Fibroblast of skin of scalp (primary cell): ENCODE results near the gene BACH2.

Source experiments
- DNase-seq: peaks from one replicate; pipeline ENCODE4 v3.0.0-alpha.2; 2013

Gene BACH2

GRCh38 chr6:90277302-90278011 is 19.2 kb downstream of the BACH2 start:
- no peak for DNase-seq

GRCh38 chr6:90274451-90275030 is 22.1 kb downstream of the BACH2 start:
- DNase-seq = no peak

GRCh38 chr6:90273863-90274262 is 22.8 kb downstream of the BACH2 start:
- no peak for DNase-seq

GRCh38 chr6:90272895-90273294 is 23.7 kb downstream of the BACH2 start:
- DNase-seq = no peak

- DNase-seq = no peak
Observed at GRCh38 chr6:90271831-90272230, 24.8 kb downstream of the BACH2 start.

GRCh38 chr6:90269334-90269733 is 27.3 kb downstream of the BACH2 start:
- no peak for DNase-seq

GRCh38 chr6:90268178-90268577 is 28.5 kb downstream of the BACH2 start:
- DNase-seq = no peak

GRCh38 chr6:90266905-90267621 is 29.6 kb downstream of the BACH2 start:
- no peak for DNase-seq

- DNase-seq = no peak
Observed at GRCh38 chr6:90264561-90264960, 32.1 kb downstream of the BACH2 start.

- peak; percentile 17 for DNase-seq
Observed at GRCh38 chr6:90263633-90264032, 33.0 kb downstream of the BACH2 start.

- no peak for DNase-seq
Observed at GRCh38 chr6:90261801-90262200, 34.8 kb downstream of the BACH2 start.

GRCh38 chr6:90257486-90257738 is 39.2 kb downstream of the BACH2 start:
- DNase-seq = no peak

- peak; percentile 87 for DNase-seq
Observed at GRCh38 chr6:90256698-90257485, 39.8 kb downstream of the BACH2 start.

- peak; percentile 41 for DNase-seq
Observed at GRCh38 chr6:90253631-90254030, 43.0 kb downstream of the BACH2 start.

GRCh38 chr6:90251295-90251992 is 45.2 kb downstream of the BACH2 start:
- no peak for DNase-seq

- DNase-seq = no peak
Observed at GRCh38 chr6:90250405-90250804, 46.2 kb downstream of the BACH2 start.

- no peak for DNase-seq
Observed at GRCh38 chr6:90249458-90249857, 47.2 kb downstream of the BACH2 start.

- peak; percentile 48 for DNase-seq
Observed at GRCh38 chr6:90249034-90249433, 47.6 kb downstream of the BACH2 start.

GRCh38 chr6:90247262-90247661 is 49.4 kb downstream of the BACH2 start:
- no peak for DNase-seq

GRCh38 chr6:90241229-90241880 is 55.3 kb downstream of the BACH2 start:
- DNase-seq = no peak

GRCh38 chr6:90238496-90239266 is 58.0 kb downstream of the BACH2 start:
- no peak for DNase-seq
